Mucosa of descending colon (tissue), 3 donors: Measurements from ENCODE around the gene CAPZA1. TPM values are rescaled to one million over a fixed set of nuclear protein-coding genes. Genes with fewer than 3 reads are reported as not detected.

ENCODE experiments used
- ATAC-seq: fragments of 200-7000 bp; cut with Tn5 transposase; one replicate; pipeline ENCODE4 v1.9.1; 2020; ENCODE audit warnings: mild to moderate bottlenecking, moderate library complexity
- DNase-seq, 3 donors: peaks; one replicate each; pipeline ENCODE4 v3.0.0-alpha.2; 2020
- H3K36me3 ChIP-seq: fragments of 200-600 bp; one replicate; pipeline ENCODE4 v1.8.0; 2021; ENCODE audit warnings: low read depth, mild to moderate bottlenecking
- H3K4me1 ChIP-seq: fragments of 200-600 bp; one replicate; pipeline ENCODE4 v1.8.0; 2021; ENCODE audit warnings: low read depth, mild to moderate bottlenecking
- H3K4me3 ChIP-seq: fragments of 200-600 bp; one replicate; pipeline ENCODE4 v1.8.0; 2021; ENCODE audit warnings: mild to moderate bottlenecking
- H3K9me3 ChIP-seq: fragments of 200-600 bp; one replicate; pipeline ENCODE4 v1.8.0; 2021; ENCODE audit warnings: mild to moderate bottlenecking
- CTCF ChIP-seq: fragments of 200-600 bp; IDR thresholded peaks from one replicate; pipeline ENCODE4 v1.8.0; 2022; ENCODE audit warnings: antibody characterized with exemption, mild to moderate bottlenecking
- intact Hi-C, 2 donors: fragments of 100-400 bp; cut with DNase I in 1 of 2; cut with micrococcal nuclease in 1 of 2; formaldehyde crosslinking; loops; one replicate each; pipeline versions ENCODE4 v1.11.0 to v1.11.1; 2022; cut with DNase I, micrococcal nuclease
- total RNA-seq, 3 donors: library from RNA; stranded (reverse); fragmentation: NEBNext Ultra II Directional in 2 of 3; extraction: Animal tissue kit (Norgen Biotek cat#: 25700) in 2 of 3; gene quantifications; one replicate each; pipeline versions ENCODE4 v1.2.1 to v1.2.4, GENCODE V29; 2021 to 2023
- donor health status: DM: no; HTN: no; CAD: no; lungs with moderate emphysema.
- donor health status: DM: no; HTN: no; CAD: no.
- donor health status: DM: no; HTN: yes; CAD: no.

CAPZA1 gene
- total RNA-seq, 3 donors from 2014 or later: 106 to 175 (median 156) TPM

- H3K4me1 ChIP-seq: peaks cover 32% of the 10 kb centered on the region
- TF ChIP-seq CTCF: no peak
- intact Hi-C loops: loop anchor here in 1 of 2 donors (5.0 kb wide), 1 partner anchor 316 kb away; no protein-coding TSS in a partner anchor
- no peaks in the 10 kb centered on the region for H3K9me3 ChIP-seq
- H3K36me3 ChIP-seq: no peaks in the 10 kb centered on the region
- no peak overlapping the region for H3K4me3 ChIP-seq
- ATAC-seq: no peak
- DNase-seq: no peak
Measured at GRCh38 chr1:112708489-112708888, 88.9 kb downstream of the CAPZA1 start.

GRCh38 chr1:112710159-112710558 is 90.5 kb downstream of the CAPZA1 start:
- ATAC-seq: no peak

GRCh38 chr1:112710586-112710985 is 91.0 kb downstream of the CAPZA1 start:
- Histone ChIP-seq H3K4me3 (no peak overlapping the region), H3K36me3 (no peaks in the 10 kb centered on the region), H3K9me3 (no peaks in the 10 kb centered on the region), H3K4me1 (peaks cover 21% of the 10 kb centered on the region)
- DNase-seq (no peak), ATAC-seq (no peak)
- TF ChIP-seq CTCF: no peak
- intact Hi-C loops: loop anchor here in 1 of 2 donors (10.0 kb wide), 1 partner anchor 334 kb away; no protein-coding TSS in a partner anchor

More at GRCh38 chr1:112710159-112710558, 90.5 kb downstream of the CAPZA1 start:
- no peaks in the 10 kb centered on the region for H3K36me3 ChIP-seq
- H3K4me3 ChIP-seq: no peak overlapping the region
- intact Hi-C loops: loop anchor here in 1 of 2 donors (10.0 kb wide), 1 partner anchor 335 kb away; no protein-coding TSS in a partner anchor
- DNase-seq: no peak
- no peaks in the 10 kb centered on the region for H3K9me3 ChIP-seq
- H3K4me1 ChIP-seq: peaks cover 25% of the 10 kb centered on the region
- no peak for TF ChIP-seq CTCF

- DNase-seq: no peak
- no peak for ATAC-seq
- Histone ChIP-seq H3K4me3 (no peak overlapping the region), H3K4me1 (peaks cover 21% of the 10 kb centered on the region), H3K9me3 (no peaks in the 10 kb centered on the region), H3K36me3 (no peaks in the 10 kb centered on the region)
- TF ChIP-seq CTCF: no peak
- intact Hi-C loops: loop anchor here in 1 of 2 donors (10.0 kb wide), 1 partner anchor 334 kb away; no protein-coding TSS in a partner anchor
Measured at GRCh38 chr1:112711041-112711440, 91.4 kb downstream of the CAPZA1 start.

- TF ChIP-seq CTCF: no peak
- Histone ChIP-seq H3K4me1 (peaks cover 21% of the 10 kb centered on the region), H3K36me3 (no peaks in the 10 kb centered on the region), H3K4me3 (no peak overlapping the region), H3K9me3 (no peaks in the 10 kb centered on the region)
- DNase-seq: no peak
- intact Hi-C loops: loop anchor here in 1 of 2 donors (10.0 kb wide), 1 partner anchor 333 kb away; no protein-coding TSS in a partner anchor
- ATAC-seq: no peak
Measured at GRCh38 chr1:112711670-112712069, 92.0 kb downstream of the CAPZA1 start.
